Measurements from ENCODE around the gene VPS4B.

DNA sequence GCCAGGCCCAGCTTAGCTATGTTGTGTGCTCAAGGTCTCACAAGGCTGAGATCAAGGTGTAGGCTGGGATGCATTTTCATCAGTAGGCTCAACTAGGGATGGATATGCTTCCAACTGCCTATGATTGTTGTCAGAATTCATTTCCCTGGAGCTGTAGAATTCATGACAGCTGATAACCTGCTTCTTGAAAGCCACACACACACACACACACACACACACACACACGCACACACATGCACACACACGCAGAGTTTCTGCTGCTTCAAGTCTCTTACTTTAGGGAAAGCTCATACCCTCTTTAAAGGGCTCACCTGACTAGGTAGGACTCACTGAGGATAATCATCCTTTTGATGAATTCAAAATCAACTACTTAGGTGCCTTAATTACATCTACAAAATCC, 8.2 kb upstream of the VPS4B start:
- TF ChIP-seq, protein P1, sequence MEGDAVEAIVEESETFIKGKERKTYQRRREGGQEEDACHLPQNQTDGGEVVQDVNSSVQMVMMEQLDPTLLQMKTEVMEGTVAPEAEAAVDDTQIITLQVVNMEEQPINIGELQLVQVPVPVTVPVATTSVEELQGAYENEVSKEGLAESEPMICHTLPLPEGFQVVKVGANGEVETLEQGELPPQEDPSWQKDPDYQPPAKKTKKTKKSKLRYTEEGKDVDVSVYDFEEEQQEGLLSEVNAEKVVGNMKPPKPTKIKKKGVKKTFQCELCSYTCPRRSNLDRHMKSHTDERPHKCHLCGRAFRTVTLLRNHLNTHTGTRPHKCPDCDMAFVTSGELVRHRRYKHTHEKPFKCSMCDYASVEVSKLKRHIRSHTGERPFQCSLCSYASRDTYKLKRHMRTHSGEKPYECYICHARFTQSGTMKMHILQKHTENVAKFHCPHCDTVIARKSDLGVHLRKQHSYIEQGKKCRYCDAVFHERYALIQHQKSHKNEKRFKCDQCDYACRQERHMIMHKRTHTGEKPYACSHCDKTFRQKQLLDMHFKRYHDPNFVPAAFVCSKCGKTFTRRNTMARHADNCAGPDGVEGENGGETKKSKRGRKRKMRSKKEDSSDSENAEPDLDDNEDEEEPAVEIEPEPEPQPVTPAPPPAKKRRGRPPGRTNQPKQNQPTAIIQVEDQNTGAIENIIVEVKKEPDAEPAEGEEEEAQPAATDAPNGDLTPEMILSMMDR (IDR thresholded peaks at IDR 0.05; ENCODE audit: low read depth, low read length), result no peak
- TF ChIP-seq, protein P2, sequence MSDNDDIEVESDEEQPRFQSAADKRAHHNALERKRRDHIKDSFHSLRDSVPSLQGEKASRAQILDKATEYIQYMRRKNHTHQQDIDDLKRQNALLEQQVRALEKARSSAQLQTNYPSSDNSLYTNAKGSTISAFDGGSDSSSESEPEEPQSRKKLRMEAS (IDR thresholded peaks at IDR 0.05; ENCODE audit: low read depth, low read length), result no peak
- no peak for TF ChIP-seq POLR2A (IDR thresholded peaks at IDR 0.05; ENCODE audit: extremely low read depth, insufficient read length)

All from NB4 (cell line).